OCI-LY7 (cell line): ENCODE data around the gene PRM2. TPM values are rescaled to one million over a fixed set of nuclear protein-coding genes. Genes with fewer than 3 reads are reported as not detected.

Source experiments
- BruUV-seq: library from RNA; stranded (reverse); fragments of 400-500 nt; replicated peaks from 2 replicates; lab custom pipeline; 2021; lab: Mats Ljungman, UMichigan
- CTCF ChIA-PET: fragments of 300-600 bp; sonication (Branson Sonifier 250); formaldehyde crosslinking; loops from one replicate; lab custom pipeline; 2022; ENCODE audit warnings: antibody characterized with exemption; ENCODE audit not compliant: unreplicated experiment; lab: Charles Lee
- POLR2A ChIA-PET: fragments of 300-600 bp; sonication (Branson Sonifier 250); formaldehyde crosslinking; loops from one replicate; lab custom pipeline; 2022; ENCODE audit warnings: antibody characterized with exemption; lab: Charles Lee
- DNase-seq: peaks from one replicate; pipeline ENCODE4 v3.0.0-alpha.2; 2015; ENCODE audit warnings: low spot score
- H2AFZ ChIP-seq: fragments of 200-600 bp; sonication (generic), shearing (Covaris generic); 2 replicates; pipeline ENCODE4 v1.6.1; 2014; ENCODE audit warnings: mild to moderate bottlenecking, antibody characterized with exemption, low read length, moderate library complexity
- H3K27ac ChIP-seq: fragments of 200-600 bp; sonication (generic); 2 replicates; pipeline ENCODE4 v1.5.1; 2014; ENCODE audit warnings: mixed run types, low read depth, mild to moderate bottlenecking, moderate library complexity, low read length, inconsistent platforms; ENCODE audit not compliant: poor library complexity, severe bottlenecking
- H3K36me3 ChIP-seq: fragments of 200-600 bp; sonication (generic); 2 replicates; pipeline ENCODE4 v1.6.1; 2014; ENCODE audit warnings: mild to moderate bottlenecking, antibody characterized with exemption, low read length, moderate library complexity, mixed read lengths; ENCODE audit not compliant: insufficient read depth
- H3K4me1 ChIP-seq: fragments of 200-600 bp; sonication (generic); 2 replicates; pipeline ENCODE4 v1.5.1; 2014; ENCODE audit warnings: mild to moderate bottlenecking, low read length; ENCODE audit not compliant: insufficient read depth, poor library complexity, severe bottlenecking
- H3K4me2 ChIP-seq: fragments of 200-600 bp; sonication (generic); 2 replicates; pipeline ENCODE4 v1.6.1; 2014; ENCODE audit warnings: mild to moderate bottlenecking, low read length
- H3K4me3 ChIP-seq: fragments of 200-600 bp; sonication (generic); 2 replicates; pipeline ENCODE4 v1.5.1; 2014; ENCODE audit warnings: mild to moderate bottlenecking, low read depth, low read length; ENCODE audit not compliant: poor library complexity, severe bottlenecking
- H3K79me2 ChIP-seq: fragments of 200-600 bp; sonication (generic); 2 replicates; pipeline ENCODE4 v1.6.1; 2016; ENCODE audit warnings: low read depth, mild to moderate bottlenecking, low read length, moderate library complexity, mixed read lengths; ENCODE audit not compliant: insufficient read depth
- H3K9me2 ChIP-seq: fragments of 200-600 bp; sonication (generic); 2 replicates; pipeline ENCODE4 v1.6.1; 2016; ENCODE audit warnings: mild to moderate bottlenecking, low read length, mixed read lengths; ENCODE audit not compliant: insufficient read depth
- H3K9me3 ChIP-seq: fragments of 200-600 bp; sonication (generic); 2 replicates; pipeline ENCODE4 v1.6.1; 2014; ENCODE audit warnings: mild to moderate bottlenecking, mixed run types, low read length, mixed read lengths
- H4K20me1 ChIP-seq: fragments of 200-600 bp; sonication (generic); 2 replicates; pipeline ENCODE4 v1.6.1; 2014; ENCODE audit warnings: mild to moderate bottlenecking, antibody characterized with exemption, low read length, moderate library complexity, mixed read lengths; ENCODE audit not compliant: insufficient read depth
- CTCF ChIP-seq: fragments of 200-600 bp; sonication (generic); conservative IDR thresholded peaks from 2 replicates; pipeline ENCODE4 v1.5.1; 2014; ENCODE audit warnings: mild to moderate bottlenecking, antibody characterized with exemption, low read length, moderate library complexity, mixed read lengths
- EZH2phosphoT487 ChIP-seq: fragments of 200-600 bp; sonication (generic); IDR thresholded peaks from 2 replicates; pipeline ENCODE4 v1.6.1; 2018; ENCODE audit warnings: low read depth, borderline replicate concordance, mild to moderate bottlenecking, mixed run types, antibody characterized with exemption, low read length, moderate library complexity, mixed read lengths
- intact Hi-C: fragments of 100-400 bp; cut with micrococcal nuclease; formaldehyde crosslinking; loops from one replicate; pipeline ENCODE4 v1.10.0; 2022; ENCODE audit not compliant: unreplicated experiment
- total RNA-seq, 2 experiments: library from RNA; depleted of rRNA in 1 of 2; stranded (reverse); fragments of >200 nt in 1 of 2; shearing (Covaris generic) in 1 of 2; gene quantifications; 2 replicates each; pipeline ENCODE4 v1.2.3, GENCODE V29; 2014 to 2022

The PRM2 gene
- total RNA-seq, 2 experiments from 2014 or later = not detected

DNA sequence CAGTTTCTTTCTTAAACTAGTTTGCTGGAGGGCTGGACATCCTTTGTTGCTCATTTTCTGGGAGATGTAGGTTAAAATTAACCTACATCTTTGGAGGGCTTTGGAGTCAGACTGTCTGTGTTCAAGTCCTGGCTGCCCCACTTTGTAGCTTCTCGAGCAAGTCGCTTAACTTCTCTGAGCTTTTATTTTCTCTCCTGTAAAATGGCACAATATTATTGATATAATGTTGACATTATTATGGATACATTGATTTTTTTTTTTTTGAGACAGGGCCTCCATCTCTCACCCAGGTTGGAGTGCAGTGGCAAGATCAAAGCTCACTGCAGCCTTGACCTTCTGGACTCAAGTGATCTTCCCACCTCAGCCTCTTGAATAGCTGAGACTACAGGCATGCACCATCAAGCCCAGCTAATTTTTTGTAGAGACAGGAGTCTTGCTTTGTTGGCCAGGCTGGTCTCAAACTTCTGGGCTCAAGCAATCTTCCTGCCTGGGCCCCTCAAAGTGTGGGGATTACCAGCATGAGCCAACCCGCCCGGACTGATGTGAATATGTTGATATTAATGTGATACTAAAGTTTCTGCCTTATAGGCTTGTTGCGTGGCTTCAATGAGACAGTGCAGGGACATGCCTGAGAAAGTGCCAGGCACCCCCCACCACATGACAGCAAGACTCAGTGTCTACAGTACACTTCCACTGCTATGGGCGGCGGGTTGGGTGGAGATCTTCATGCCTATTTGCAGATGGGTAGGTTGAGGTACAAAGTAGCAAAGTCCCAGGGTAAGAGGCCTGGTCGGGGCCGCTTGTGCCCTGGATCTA, 37.4 kb upstream of the PRM2 start:
- peak overlapping the region; percentile 62 for H3K4me2 ChIP-seq
- BruUV-seq = no TSS peak
- H3K4me1 ChIP-seq = peaks cover 71% of the 10 kb centered on the region
- H2AFZ ChIP-seq = peak overlapping the region; percentile 3; the same call in 1 of the 2 replicates
- H4K20me1 ChIP-seq = no peaks in the 10 kb centered on the region
- intact Hi-C loops = loop anchor here (5.0 kb wide), 1 partner anchor 309 kb away; no protein-coding TSS in a partner anchor
- H3K4me3 ChIP-seq = no peak overlapping the region
- H3K36me3 ChIP-seq = no peaks in the 10 kb centered on the region
- no peak for DNase-seq
- ChIA-PET CTCF (no interaction called here), POLR2A (interaction anchor here (0.6 to 6.8 kb wide), 7 partner anchors 9 to 59 kb away, joined by 3 to 79 read pairs (median 5); partner anchors contain the start of gene SOCS1)
- H3K9me2 ChIP-seq = no peaks in the 10 kb centered on the region
- no peaks in the 10 kb centered on the region for H3K79me2 ChIP-seq
- TF ChIP-seq CTCF = no peak
- no peak for TF ChIP-seq EZH2phosphoT487
- H3K27ac ChIP-seq = peak overlapping the region; percentile 99
- no peaks in the 10 kb centered on the region for H3K9me3 ChIP-seq

DNA sequence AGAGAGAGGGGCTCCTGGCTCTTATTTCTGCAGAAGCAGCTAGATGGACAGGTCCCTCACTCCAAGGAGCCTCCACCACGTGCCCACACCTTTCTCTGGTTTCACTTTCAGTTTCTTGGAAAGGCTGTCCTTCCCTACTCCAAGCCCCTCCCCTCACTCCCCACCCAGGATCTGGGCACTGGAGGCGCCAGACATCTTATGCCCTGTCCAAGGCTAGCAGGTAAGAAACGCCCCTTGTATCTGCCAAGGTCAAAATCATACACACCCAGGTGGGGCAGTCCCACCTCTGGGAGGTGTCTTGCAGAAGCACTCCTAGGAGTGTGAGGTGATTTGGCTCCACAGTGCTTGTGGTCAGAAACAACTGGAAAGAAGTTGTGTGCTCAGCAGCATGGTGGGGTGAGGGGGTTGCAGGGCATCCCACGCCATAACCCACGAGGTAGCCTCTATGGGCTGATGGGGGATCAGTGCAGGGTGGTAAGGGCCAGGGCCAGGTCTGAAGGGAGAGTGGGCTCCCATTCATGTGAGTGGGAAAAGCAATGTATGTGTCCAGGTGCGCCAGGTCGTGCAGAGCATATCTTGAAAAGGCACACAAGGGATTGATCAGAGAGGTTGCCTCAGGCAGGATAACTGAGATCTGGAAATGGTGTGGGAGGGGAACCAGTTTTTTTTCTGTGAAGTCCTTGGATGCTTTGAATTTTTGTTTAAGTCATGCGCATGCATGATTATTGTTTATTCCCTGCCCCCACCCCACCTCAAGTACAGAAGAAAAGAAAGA, 36.6 kb upstream of the PRM2 start:
- no TSS peak for BruUV-seq
- H3K4me2 ChIP-seq = peak overlapping the region; percentile 62
- H3K9me3 ChIP-seq = peaks cover 5% of the 10 kb centered on the region; the same call in 1 of the 2 replicates
- H3K9me2 ChIP-seq = no peaks in the 10 kb centered on the region
- ChIA-PET CTCF (interaction anchor here (0.6 kb wide), 1 partner anchor 31 kb away, joined by 4 read pairs; no protein-coding TSS in a partner anchor), POLR2A (interaction anchor here (0.6 to 6.8 kb wide), 6 partner anchors 12 to 58 kb away, joined by 3 to 79 read pairs (median 6); partner anchors contain the start of gene SOCS1)
- H2AFZ ChIP-seq = peak overlapping the region; percentile 3; the same call in 1 of the 2 replicates
- peak overlapping the region; percentile 99 for H3K27ac ChIP-seq
- DNase-seq = no peak
- H3K4me1 ChIP-seq = peaks cover 79% of the 10 kb centered on the region
- intact Hi-C loops = loop anchor here (5.0 kb wide), 1 partner anchor 309 kb away; no protein-coding TSS in a partner anchor
- H3K36me3 ChIP-seq = no peaks in the 10 kb centered on the region
- H4K20me1 ChIP-seq = no peaks in the 10 kb centered on the region
- H3K79me2 ChIP-seq = no peaks in the 10 kb centered on the region
- H3K4me3 ChIP-seq = no peak overlapping the region
- no peak for TF ChIP-seq CTCF
- TF ChIP-seq EZH2phosphoT487 = no peak
